Endothelial cell of umbilical vein (primary cell): ENCODE measurements around the gene MIOS. TPM values are rescaled to one million over a fixed set of nuclear protein-coding genes. Genes with fewer than 3 reads are reported as not detected.

Source experiments
- BruUV-seq: library from RNA; stranded (reverse); fragments of 400-500 nt; replicated peaks from 2 replicates; lab custom pipeline; 2021; lab: Mats Ljungman, UMichigan
- CTCF ChIA-PET: fragments of 300-600, 350-600 bp; sonication (Branson Sonifier 250); formaldehyde crosslinking; loops from one replicate; lab custom pipeline; 2021; ENCODE audit warnings: antibody characterized with exemption, inconsistent platforms; lab: Charles Lee
- POLR2A ChIA-PET: fragments of 300-600, 350-600 bp; sonication (Branson Sonifier 250); formaldehyde crosslinking; loops from one replicate; lab custom pipeline; 2021; ENCODE audit warnings: antibody characterized with exemption, inconsistent platforms; lab: Charles Lee
- DNase-seq: peaks from one replicate; pipeline ENCODE4 v3.0.0-alpha.2; 2011; ENCODE audit warnings: low read depth, low spot score
- FAIRE-seq: peaks from 2 replicates; lab custom pipeline; 2011; peaks lifted over from hg19 to GRCh38; lab: Jason Lieb, UNC
- H2AFZ ChIP-seq: 2 replicates; pipeline ENCODE4 v1.6.0; 2012; ENCODE audit warnings: low read depth, low read length, control low read depth, inconsistent platforms
- H3K27ac ChIP-seq: 2 replicates; pipeline ENCODE4 v1.5.1; 2011; ENCODE audit warnings: low read depth, mild to moderate bottlenecking, control low read depth, low read length, moderate library complexity; ENCODE audit not compliant: insufficient read depth
- H3K27me3 ChIP-seq, 2 experiments: 2 replicates each; pipeline versions ENCODE4 v1.6.0 to v1.6.1; 2011; ENCODE audit warnings: low read length in 2 of 2, mixed read lengths in 1 of 2; ENCODE audit not compliant: control insufficient read depth in 2 of 2, insufficient read depth in 2 of 2
- H3K36me3 ChIP-seq, 2 experiments: 2 replicates in 1 of 2; 3 replicates in 1 of 2; pipeline ENCODE4 v1.5.1; 2011; ENCODE audit warnings: low read length in 2 of 2, mild to moderate bottlenecking in 1 of 2, moderate library complexity in 1 of 2; ENCODE audit not compliant: control insufficient read depth in 2 of 2, insufficient read depth in 2 of 2; ENCODE audit errors: extremely low read depth in 1 of 2
- H3K4me1 ChIP-seq: 3 replicates; pipeline ENCODE4 v1.5.1; 2011; ENCODE audit warnings: mild to moderate bottlenecking, low read length; ENCODE audit not compliant: control insufficient read depth, insufficient read depth; ENCODE audit errors: extremely low read depth
- H3K4me2 ChIP-seq: 2 replicates; pipeline ENCODE4 v1.6.1; 2011; ENCODE audit warnings: low read length, control low read depth, mixed read lengths; ENCODE audit not compliant: insufficient read depth
- H3K4me3 ChIP-seq, 3 experiments: fragments of 200-600 bp in 1 of 3; sonication (generic), shearing (Covaris generic) in 1 of 3; replicated peaks in 1 of 3; 2 replicates each; pipeline ENCODE4 v1.5.1; 2011 to 2016; ENCODE audit warnings: control low read depth in 3 of 3, low read length in 3 of 3, mild to moderate bottlenecking in 2 of 3, inconsistent platforms in 1 of 3, low read depth in 1 of 3, moderate library complexity in 1 of 3; ENCODE audit not compliant: insufficient read depth in 1 of 3
- H3K79me2 ChIP-seq: 2 replicates; pipeline ENCODE4 v1.6.0; 2012; ENCODE audit warnings: low read length, inconsistent platforms; ENCODE audit not compliant: control insufficient read depth, insufficient read depth
- H3K9ac ChIP-seq: replicated peaks from 2 replicates; pipeline ENCODE3; 2011; ENCODE audit warnings: low read length, control low read depth; ENCODE audit not compliant: insufficient read depth; ENCODE audit errors: extremely low read depth
- H3K9me1 ChIP-seq: replicated peaks from 3 replicates; pipeline ENCODE4 v1.6.0; 2011; ENCODE audit warnings: mild to moderate bottlenecking, low read length; ENCODE audit not compliant: control insufficient read depth, insufficient read depth; ENCODE audit errors: extremely low read depth
- H3K9me3 ChIP-seq: replicated peaks from 2 replicates; pipeline ENCODE4 v1.5.1; 2012; ENCODE audit warnings: low read length, inconsistent platforms; ENCODE audit not compliant: control insufficient read depth, insufficient read depth
- H4K20me1 ChIP-seq: replicated peaks from 2 replicates; pipeline ENCODE3; 2011; ENCODE audit warnings: mild to moderate bottlenecking, low read length; ENCODE audit not compliant: control insufficient read depth, insufficient read depth; ENCODE audit errors: extremely low read depth
- CTCF ChIP-seq, 2 donors: IDR thresholded peaks; 1 replicate in 1 of 2; 2 replicates in 1 of 2; pipeline ENCODE4 v1.5.1; 2011; ENCODE audit warnings: low read length in 2 of 2, mild to moderate bottlenecking in 2 of 2, moderate library complexity in 2 of 2, control low read depth in 1 of 2, inconsistent platforms in 1 of 2, low read depth in 1 of 2; ENCODE audit not compliant: insufficient read depth in 1 of 2; ENCODE audit errors: extremely low read depth in 1 of 2
- EZH2 ChIP-seq: IDR thresholded peaks from 2 replicates; pipeline ENCODE4 v1.6.1; 2012; ENCODE audit warnings: borderline replicate concordance, low read depth, mild to moderate bottlenecking, moderate library complexity, low read length, inconsistent platforms; ENCODE audit not compliant: severe bottlenecking
- FOS ChIP-seq: IDR thresholded peaks from 2 replicates; pipeline ENCODE4 v1.6.1; 2011; ENCODE audit warnings: mild to moderate bottlenecking, low read length, moderate library complexity, borderline replicate concordance; ENCODE audit not compliant: insufficient read depth
- GATA2 ChIP-seq: IDR thresholded peaks from 2 replicates; pipeline ENCODE4 v1.7.0; 2011; ENCODE audit warnings: low read depth, mild to moderate bottlenecking, moderate library complexity, mixed read lengths, low read length; ENCODE audit not compliant: insufficient read length, insufficient read depth
- JUN ChIP-seq: IDR thresholded peaks from 2 replicates; pipeline ENCODE4 v1.6.1; 2011; ENCODE audit warnings: borderline replicate concordance, low read depth; ENCODE audit not compliant: insufficient read length, insufficient read depth
- MAX ChIP-seq: IDR thresholded peaks from 2 replicates; pipeline ENCODE4 v1.6.1; 2011; ENCODE audit not compliant: insufficient read depth, insufficient read length
- MYC ChIP-seq: IDR thresholded peaks from one replicate; pipeline ENCODE4 v1.6.1; 2011; ENCODE audit warnings: mild to moderate bottlenecking, low read depth, low read length
- POLR2A ChIP-seq: IDR thresholded peaks from 2 replicates; pipeline ENCODE4 v1.6.1; 2012; ENCODE audit warnings: low read depth, mild to moderate bottlenecking, control low read depth, low read length
- dilution Hi-C: fragments of 300-500 bp; cut with MboI; formaldehyde crosslinking; loops from one replicate; pipeline ENCODE4 v1.15.0; 2019; ENCODE audit warnings: low sequenced_read_pairs; ENCODE audit not compliant: extremely low pct_ligation_motif_present
- intact Hi-C: fragments of 100-400 bp; cut with micrococcal nuclease; formaldehyde crosslinking; loops from one replicate; pipeline ENCODE4 v1.10.0; 2022
- polyA plus RNA-seq, 4 experiments: library from polyadenylated mRNA; depleted of rRNA in 3 of 4; stranded (reverse) in 3 of 4; unstranded in 1 of 4; fragments of >200 nt; gene quantifications; 2 replicates each; pipeline versions ENCODE4 v1.2.1 to v1.2.3, GENCODE V29; 2011 to 2012; ENCODE audit warnings: missing spikeins in 1 of 4
- total RNA-seq: library from RNA; stranded (reverse); gene quantifications from 2 replicates; pipeline ENCODE4 v1.2.3, GENCODE V29; 2021

The MIOS gene
- total and polyA plus RNA-seq, 2 donors (not counting 3 experiments of a cell fraction or from before 2014, with no cell fraction given): 8.5 to 16.8 TPM

- Histone ChIP-seq H3K27ac (no peak overlapping the region), H3K4me3 (no peak overlapping the region), H3K36me3 (no peaks in the 10 kb centered on the region), H3K9me3 (no peaks in the 10 kb centered on the region), H4K20me1 (no peaks in the 10 kb centered on the region), H2AFZ (no peak overlapping the region), H3K9ac (no peak overlapping the region), H3K79me2 (peaks cover 41% of the 10 kb centered on the region), H3K4me1 (peaks cover 10% of the 10 kb centered on the region), H3K9me1 (no peaks in the 10 kb centered on the region), H3K27me3 (no peaks in the 10 kb centered on the region), H3K4me2 (no peak overlapping the region)
- ChIA-PET CTCF (no interaction called here), POLR2A (no interaction called here)
- dilution Hi-C loops: no loop called here
- TF ChIP-seq GATA2 (no peak), MYC (no peak), EZH2 (no peak), POLR2A (no peak), JUN (no peak), MAX (no peak), FOS (no peak), CTCF (IDR thresholded peaks at IDR 0.05; ENCODE audit: extremely low read depth in 1 of 2, insufficient read depth in 1 of 2, low read depth in 1 of 2, low read length in 2 of 2) (no peak)
- intact Hi-C loops: no loop called here
- DNase-seq (no peak), FAIRE-seq (no peak)
- no TSS peak for BruUV-seq
Observed at GRCh38 chr7:7570584-7570983, 3.9 kb downstream of the MIOS start.
